Esophagus mucosa (tissue), 1 donor: ENCODE results near the gene IGLL5. TPM values are rescaled to one million over a fixed set of nuclear protein-coding genes. Genes with fewer than 3 reads are reported as not detected.
A peak's percentile ranks its signal among the peaks of the same experiment; 100 is the strongest.

Experiments used
- ATAC-seq: fragments of 200-7000 bp; cut with Tn5 transposase; one replicate; pipeline ENCODE4 v1.9.1; 2020
- total RNA-seq: library from RNA; stranded (reverse); gene quantifications from one replicate; pipeline ENCODE4 v1.2.4, GENCODE V29; 2023
- donor health status: DM: yes; HTN: yes; CAD: no.

The IGLL5 gene
- total RNA-seq, 1 donor from 2014 or later, result 1.8 TPM

GRCh38 chr22:22939588-22940368 lies 52.2 kb downstream of the IGLL5 start:
- no peak for ATAC-seq

GRCh38 chr22:22940961-22941605 lies 53.5 kb downstream of the IGLL5 start:
- ATAC-seq, result no peak

GRCh38 chr22:22941831-22942510 lies 54.4 kb downstream of the IGLL5 start:
- ATAC-seq, result no peak

- ATAC-seq, result peak; percentile 73
Observed at GRCh38 chr22:22942511-22943329, 55.1 kb downstream of the IGLL5 start.

GRCh38 chr22:22943521-22944267 lies 56.1 kb downstream of the IGLL5 start:
- ATAC-seq, result no peak

- peak; percentile 18 for ATAC-seq
Observed at GRCh38 chr22:22944268-22944985, 56.8 kb downstream of the IGLL5 start.

GRCh38 chr22:22945195-22945594 lies 57.6 kb downstream of the IGLL5 start:
- no peak for ATAC-seq

Other genes with a start within 250 kb of the IGLL5 start
- not detected for gene GGTLC2, start 243.2 kb upstream of the IGLL5 start, total RNA-seq
- 0.76 TPM for gene GNAZ, start 182.7 kb downstream of the IGLL5 start, total RNA-seq